ENCODE results near the gene RBMS1. TPM values are rescaled to one million over a fixed set of nuclear protein-coding genes. Genes with fewer than 3 reads are reported as not detected.
A peak's percentile ranks its signal among the peaks of the same experiment; 100 is the strongest.

Gene RBMS1
- total RNA-seq, 1 donor from 2014 or later, result 102 TPM

- intact Hi-C loops (cut with DNase I), result no loop called here
- Histone ChIP-seq H3K4me3 (no peak overlapping the region), H3K36me3 (no peaks in the 10 kb centered on the region), H3K4me1 (peaks cover 16% of the 10 kb centered on the region), H3K27me3 (no peaks in the 10 kb centered on the region), H3K27ac (no peak overlapping the region), H3K9me3 (no peaks in the 10 kb centered on the region)
- ATAC-seq (no peak), DNase-seq (no peak)
- TF ChIP-seq, protein P1, sequence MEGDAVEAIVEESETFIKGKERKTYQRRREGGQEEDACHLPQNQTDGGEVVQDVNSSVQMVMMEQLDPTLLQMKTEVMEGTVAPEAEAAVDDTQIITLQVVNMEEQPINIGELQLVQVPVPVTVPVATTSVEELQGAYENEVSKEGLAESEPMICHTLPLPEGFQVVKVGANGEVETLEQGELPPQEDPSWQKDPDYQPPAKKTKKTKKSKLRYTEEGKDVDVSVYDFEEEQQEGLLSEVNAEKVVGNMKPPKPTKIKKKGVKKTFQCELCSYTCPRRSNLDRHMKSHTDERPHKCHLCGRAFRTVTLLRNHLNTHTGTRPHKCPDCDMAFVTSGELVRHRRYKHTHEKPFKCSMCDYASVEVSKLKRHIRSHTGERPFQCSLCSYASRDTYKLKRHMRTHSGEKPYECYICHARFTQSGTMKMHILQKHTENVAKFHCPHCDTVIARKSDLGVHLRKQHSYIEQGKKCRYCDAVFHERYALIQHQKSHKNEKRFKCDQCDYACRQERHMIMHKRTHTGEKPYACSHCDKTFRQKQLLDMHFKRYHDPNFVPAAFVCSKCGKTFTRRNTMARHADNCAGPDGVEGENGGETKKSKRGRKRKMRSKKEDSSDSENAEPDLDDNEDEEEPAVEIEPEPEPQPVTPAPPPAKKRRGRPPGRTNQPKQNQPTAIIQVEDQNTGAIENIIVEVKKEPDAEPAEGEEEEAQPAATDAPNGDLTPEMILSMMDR (IDR thresholded peaks at IDR 0.05), result no peak
Observed at GRCh38 chr2:160239436-160239835, 254.2 kb downstream of the RBMS1 start.

- Histone ChIP-seq H3K9me3 (no peaks in the 10 kb centered on the region), H3K4me1 (peaks cover 16% of the 10 kb centered on the region), H3K4me3 (no peak overlapping the region), H3K27ac (no peak overlapping the region), H3K27me3 (no peaks in the 10 kb centered on the region), H3K36me3 (no peaks in the 10 kb centered on the region)
- DNase-seq (no peak), ATAC-seq (peak; percentile 19)
- TF ChIP-seq, protein P1 (IDR thresholded peaks at IDR 0.05), result no peak
- intact Hi-C loops (cut with DNase I), result no loop called here
Observed at GRCh38 chr2:160238392-160238791, 255.2 kb downstream of the RBMS1 start.

DNA sequence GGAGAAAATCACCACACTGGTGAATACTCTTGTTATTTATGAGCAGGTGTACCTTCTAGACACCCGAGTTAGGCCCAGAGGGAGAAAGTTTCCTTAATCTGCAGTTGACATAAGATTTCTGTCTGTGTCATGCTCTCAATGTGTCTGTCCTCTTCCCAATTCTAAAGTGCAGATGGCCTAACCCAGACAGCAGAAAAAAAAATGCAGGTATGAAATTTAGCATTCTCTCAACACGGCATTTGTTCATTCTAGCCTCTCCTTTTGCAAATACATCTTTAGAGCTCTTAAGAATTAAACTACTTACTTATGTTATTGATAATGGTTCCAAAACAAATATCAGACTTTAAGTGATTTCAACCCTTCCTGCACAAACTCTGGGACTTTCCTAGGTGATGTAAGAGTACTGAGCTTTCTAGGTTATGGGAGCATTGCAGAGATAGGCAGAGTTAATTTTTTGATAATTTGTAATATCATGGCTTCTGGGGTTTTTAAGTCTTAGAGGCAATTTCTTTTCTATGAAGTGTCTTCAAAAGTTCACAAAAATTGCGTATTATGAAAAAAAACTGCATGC lies 260.6 kb downstream of the RBMS1 start:
- intact Hi-C loops (cut with DNase I), result no loop called here
- H3K27me3 ChIP-seq, result no peaks in the 10 kb centered on the region
- H3K9me3 ChIP-seq, result no peaks in the 10 kb centered on the region
- peak; percentile 60 for ATAC-seq
- no peak overlapping the region for H3K4me3 ChIP-seq
- no peaks in the 10 kb centered on the region for H3K4me1 ChIP-seq
- TF ChIP-seq, protein P1 (IDR thresholded peaks at IDR 0.05), result no peak
- no peaks in the 10 kb centered on the region for H3K36me3 ChIP-seq
- DNase-seq, result no peak
- H3K27ac ChIP-seq, result peak overlapping the region; percentile 63

- no peaks in the 10 kb centered on the region for H3K36me3 ChIP-seq
- no peaks in the 10 kb centered on the region for H3K27me3 ChIP-seq
- H3K4me1 ChIP-seq, result peaks cover 11% of the 10 kb centered on the region
- intact Hi-C loops (cut with DNase I), result no loop called here
- H3K4me3 ChIP-seq, result no peak overlapping the region
- TF ChIP-seq, protein P1 (IDR thresholded peaks at IDR 0.05), result no peak
- no peak for DNase-seq
- H3K27ac ChIP-seq, result peak overlapping the region; percentile 65
- H3K9me3 ChIP-seq, result no peaks in the 10 kb centered on the region
- no peak for ATAC-seq
Observed at GRCh38 chr2:160229591-160229990, 264.0 kb downstream of the RBMS1 start.

GRCh38 chr2:160228141-160228917 lies 265.3 kb downstream of the RBMS1 start:
- Histone ChIP-seq H3K27me3 (no peaks in the 10 kb centered on the region), H3K9me3 (no peaks in the 10 kb centered on the region), H3K4me1 (peaks cover 11% of the 10 kb centered on the region), H3K4me3 (no peak overlapping the region), H3K27ac (peak overlapping the region; percentile 65), H3K36me3 (no peaks in the 10 kb centered on the region)
- intact Hi-C loops (cut with DNase I), result no loop called here
- DNase-seq (no peak), ATAC-seq (peak; percentile 60)
- TF ChIP-seq, protein P1 (IDR thresholded peaks at IDR 0.05), result no peak

All from upper lobe of right lung (tissue), 1 donor.